GM18499 (cell line): ENCODE measurements around the gene ANKRD42.
"Not testable (repeated sequence)": the region's sequence is repeated elsewhere in the genome, so short reads cannot be mapped to it uniquely, and the experiment has no call there.

Experiments used
- ATAC-seq: cut with Tn5 transposase; IDR thresholded peaks from one replicate; pipeline ENCODE4 v1.9.1; 2021; ENCODE audit warnings: moderate number of reproducible peaks; ENCODE audit not compliant: insufficient read depth, unreplicated experiment

ANKRD42 gene

GRCh38 chr11:83170865-83171264, 22.6 kb upstream of the ANKRD42 start:
- no peak for ATAC-seq

DNA sequence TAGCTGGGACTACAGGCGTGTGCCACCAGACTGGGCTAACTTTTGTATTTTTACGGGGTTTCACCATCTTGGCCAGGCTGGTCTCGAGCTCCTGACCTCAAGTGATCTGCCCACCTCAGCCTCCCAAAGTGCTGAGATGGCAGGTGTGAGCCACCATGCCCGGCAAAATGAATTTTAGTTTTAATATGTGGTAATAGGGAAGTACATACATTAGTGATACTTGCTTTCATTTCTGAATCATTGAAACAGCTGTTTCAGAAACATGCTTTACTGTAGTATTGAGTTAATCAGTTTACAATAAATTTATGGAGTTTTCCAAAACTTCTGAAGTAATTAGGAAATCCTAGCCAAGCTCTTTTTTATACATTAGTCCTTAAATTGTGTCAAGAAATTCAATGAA, 21.0 kb upstream of the ANKRD42 start:
- ATAC-seq: no peak

- no peak for ATAC-seq
These were observed 19.5 kb upstream of the ANKRD42 start for GRCh38 chr11:83174008-83174407.

DNA sequence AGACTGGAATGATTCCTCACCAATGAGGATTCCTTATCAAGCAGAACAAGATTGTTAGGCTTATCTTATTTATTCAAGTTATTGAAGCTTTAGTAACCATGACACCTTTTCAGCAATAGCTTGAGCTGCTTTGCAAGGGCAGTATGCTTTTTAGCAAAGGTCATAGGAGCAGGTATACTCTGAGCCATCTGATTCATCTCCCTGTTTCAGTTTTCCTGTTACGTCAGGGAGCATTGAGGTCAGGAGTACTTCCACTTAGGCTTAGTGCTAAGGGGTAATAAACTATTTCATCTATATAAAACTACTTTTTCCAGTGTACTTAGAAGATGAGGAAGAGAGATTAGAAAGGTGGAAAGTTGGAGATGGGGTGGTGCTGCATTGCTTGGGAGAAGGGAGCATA, 17.7 kb upstream of the ANKRD42 start:
- no peak for ATAC-seq

DNA sequence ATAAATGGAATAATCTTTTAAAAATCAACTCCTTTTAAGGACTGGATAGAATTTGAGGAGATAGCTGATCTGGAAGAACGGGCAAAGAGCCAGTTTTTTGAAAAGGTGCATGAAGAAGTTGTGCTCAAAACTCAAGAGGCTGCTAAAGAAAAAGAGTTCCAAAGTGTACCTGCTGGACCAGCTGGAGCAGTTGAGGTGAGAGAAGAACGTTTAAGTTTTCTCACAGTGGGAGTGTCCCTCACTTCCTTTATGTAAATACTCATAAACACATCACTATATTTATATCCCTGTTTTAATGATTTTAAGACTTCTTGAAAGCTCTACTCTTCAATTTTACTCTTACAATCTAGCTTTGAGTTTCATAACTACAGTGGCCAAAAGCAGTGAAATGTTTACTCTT, 11.7 kb upstream of the ANKRD42 start:
- no peak for ATAC-seq

- ATAC-seq: no peak
These were observed 7.7 kb upstream of the ANKRD42 start for GRCh38 chr11:83185767-83186166.

GRCh38 chr11:83187465-83187864, 6.0 kb upstream of the ANKRD42 start:
- no peak for ATAC-seq

- ATAC-seq: no peak
These were observed 2.0 kb upstream of the ANKRD42 start for GRCh38 chr11:83191491-83191890.

- ATAC-seq: no peak
These were observed 1.5 kb upstream of the ANKRD42 start for GRCh38 chr11:83191986-83192385.

GRCh38 chr11:83192606-83193245, 786 bp upstream of the ANKRD42 start:
- no peak for ATAC-seq

- ATAC-seq: peak; percentile 33
These were observed 1.0 kb downstream of the ANKRD42 start for GRCh38 chr11:83194281-83195142.

DNA sequence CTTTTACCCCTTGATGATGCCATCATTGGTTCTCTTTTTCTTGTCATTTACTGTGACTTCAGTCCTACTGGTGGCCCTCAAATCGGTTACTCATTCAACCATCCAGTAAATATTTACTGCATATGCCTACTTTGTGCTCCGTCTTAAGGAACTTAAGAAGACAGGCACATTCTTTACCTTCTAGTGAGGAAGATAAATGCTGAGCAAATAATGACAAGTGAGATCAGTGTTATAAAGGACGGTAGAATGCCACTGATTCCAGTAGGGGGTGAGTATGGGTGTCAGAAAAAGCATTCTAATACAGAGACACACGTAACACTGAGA, 1.6 kb downstream of the ANKRD42 start:
- no peak for ATAC-seq

DNA sequence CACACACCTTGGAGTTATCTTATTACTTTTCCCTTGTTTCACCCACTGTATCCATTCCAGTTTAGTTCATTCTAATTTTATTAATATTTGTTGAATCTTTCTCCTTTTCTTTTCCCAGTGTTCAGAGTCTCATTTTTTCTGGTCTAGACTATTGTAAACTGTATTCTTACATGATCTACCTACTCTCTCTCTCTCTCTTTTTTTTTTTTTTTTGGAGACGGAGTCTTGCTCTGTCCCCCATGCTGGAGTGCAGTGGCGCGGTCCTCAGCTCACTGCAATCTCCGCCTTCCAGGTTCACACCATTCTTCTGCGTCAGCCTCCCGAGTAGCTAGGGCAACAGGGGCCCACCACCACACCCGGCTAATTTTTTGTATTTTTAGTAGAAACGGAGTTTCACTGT, 2.1 kb downstream of the ANKRD42 start:
- no peak for ATAC-seq

DNA sequence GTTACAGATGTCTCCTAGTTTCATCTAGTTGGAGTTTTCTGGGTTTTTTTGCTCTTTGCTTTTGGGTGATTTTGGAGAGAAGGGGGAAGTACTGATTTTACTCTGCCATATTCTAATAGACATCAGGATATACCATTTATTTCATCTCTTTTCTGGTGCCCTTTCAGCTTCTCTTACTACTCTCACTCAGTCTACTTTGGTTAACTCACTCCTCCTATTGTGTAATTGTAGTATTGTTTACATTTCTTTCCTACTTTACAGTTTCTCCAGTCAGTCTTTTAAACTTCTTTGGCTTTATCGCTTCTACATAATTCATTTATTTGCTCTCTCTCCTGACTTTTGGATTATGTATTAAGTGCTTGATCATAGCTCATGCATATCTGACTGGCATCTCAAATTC, 6.5 kb downstream of the ANKRD42 start:
- no peak for ATAC-seq

- ATAC-seq: no peak
These were observed 12.2 kb downstream of the ANKRD42 start for GRCh38 chr11:83205608-83206185.

GRCh38 chr11:83206221-83206620, 12.7 kb downstream of the ANKRD42 start:
- ATAC-seq: no peak

- ATAC-seq: not testable (repeated sequence)
These were observed 13.4 kb downstream of the ANKRD42 start for GRCh38 chr11:83206771-83207382.

GRCh38 chr11:83219095-83219494, 25.6 kb downstream of the ANKRD42 start:
- no peak for ATAC-seq

GRCh38 chr11:83220260-83220659, 26.7 kb downstream of the ANKRD42 start:
- ATAC-seq: no peak

- ATAC-seq: no peak
These were observed 28.2 kb downstream of the ANKRD42 start for GRCh38 chr11:83221694-83222093.

GRCh38 chr11:83222499-83222898, 29.0 kb downstream of the ANKRD42 start:
- no peak for ATAC-seq
